Activated CD4-positive, alpha-beta T cell treated with anti-CD3 and anti-CD28 coated beads for 48 hours (primary cell): ENCODE results near the gene SPATA12.

ENCODE experiments used
- DNase-seq: peaks from one replicate; pipeline ENCODE4 v3.0.0-alpha.2; 2020

Gene SPATA12, protein sequence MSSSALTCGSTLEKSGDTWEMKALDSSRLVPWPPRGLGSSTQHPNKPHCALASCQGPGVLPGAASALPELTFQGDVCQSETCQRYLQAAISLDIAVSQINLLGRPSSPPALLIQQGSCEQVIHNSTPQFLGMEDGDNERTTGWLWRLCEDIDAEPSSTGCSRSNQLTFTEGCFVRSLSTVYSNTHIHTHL

DNA sequence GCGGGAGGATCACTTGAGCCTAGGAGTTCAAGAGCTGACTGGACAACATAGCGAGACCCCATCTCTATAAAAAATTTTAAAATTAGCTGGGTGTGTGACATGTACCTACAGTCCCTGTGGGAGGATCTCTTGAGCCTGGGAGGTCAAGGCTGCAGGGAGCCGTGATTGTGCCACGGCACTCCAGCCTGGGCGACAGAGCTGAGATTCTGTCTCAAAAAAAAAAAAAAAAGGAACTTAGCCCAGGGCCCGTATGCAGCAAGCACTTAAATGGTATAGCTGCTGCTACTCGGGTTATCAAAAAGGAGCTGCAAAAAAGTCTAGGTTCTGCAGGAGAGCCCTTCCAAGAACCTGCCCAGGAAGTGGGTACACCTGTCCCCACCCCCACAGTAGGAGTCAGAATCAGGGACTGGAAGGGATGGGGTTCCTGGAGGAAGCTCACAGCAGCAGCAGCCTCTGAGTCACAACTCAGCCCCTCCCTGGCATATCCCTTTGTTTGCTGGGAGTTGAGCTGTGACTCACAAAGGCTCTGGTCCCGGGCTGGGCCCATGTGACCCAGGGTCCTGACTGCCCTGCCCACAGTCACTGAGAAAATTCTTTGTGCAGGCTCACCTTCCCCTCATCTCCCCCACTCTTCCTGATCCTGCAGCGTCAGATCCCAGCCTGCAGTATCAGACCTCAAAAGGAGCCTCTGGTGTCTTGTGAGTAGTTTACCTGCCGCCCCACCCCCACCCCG, at the start of gene SPATA12:
Gene SPATA12, plus strand, starts transcription at position 576 of the 733 bp plus-strand sequence. CDS start 13,031 bp downstream, outside the sequence.
- DNase-seq = peak; percentile 6

DNA sequence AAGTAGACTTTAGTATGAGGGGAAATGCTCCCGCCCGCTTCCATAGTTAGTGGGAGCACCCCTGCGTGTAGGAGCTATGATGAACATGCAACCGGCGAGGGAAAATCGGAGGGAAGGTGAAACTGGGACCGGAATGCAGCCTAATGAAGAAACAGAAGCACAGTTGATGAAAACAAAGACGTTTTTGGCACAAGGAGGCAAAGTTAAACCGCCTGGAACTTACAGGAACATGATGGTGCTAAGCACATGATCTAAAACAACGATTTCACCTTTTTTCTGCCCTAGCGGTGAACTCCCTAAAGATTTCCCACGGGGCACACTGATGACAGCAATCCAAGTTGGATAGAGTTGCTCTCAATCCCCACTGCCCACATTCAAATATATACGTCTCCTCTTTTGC, 49.4 kb upstream of the SPATA12 start:
- DNase-seq = no peak

DNA sequence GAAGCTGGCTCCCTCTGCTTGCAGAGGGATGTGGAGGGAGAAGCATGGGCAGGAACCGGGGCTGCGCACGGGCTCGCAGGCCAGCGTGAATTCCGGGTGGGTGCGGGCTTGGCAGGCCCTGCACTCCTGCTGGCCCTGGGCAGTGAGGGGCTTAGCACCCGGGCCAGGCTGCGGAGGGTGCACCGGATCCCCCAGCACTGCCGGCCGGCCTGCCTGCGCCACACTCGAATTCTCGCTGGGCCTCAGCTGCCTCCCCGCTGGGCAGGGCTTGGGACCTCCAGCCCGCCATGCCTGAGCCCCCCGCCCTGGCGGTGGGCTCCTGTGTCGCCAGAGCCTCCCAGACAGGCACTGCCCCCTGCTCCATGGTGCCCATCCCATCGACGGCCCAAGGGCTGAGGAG, 47.6 kb upstream of the SPATA12 start:
- no peak for DNase-seq

DNA sequence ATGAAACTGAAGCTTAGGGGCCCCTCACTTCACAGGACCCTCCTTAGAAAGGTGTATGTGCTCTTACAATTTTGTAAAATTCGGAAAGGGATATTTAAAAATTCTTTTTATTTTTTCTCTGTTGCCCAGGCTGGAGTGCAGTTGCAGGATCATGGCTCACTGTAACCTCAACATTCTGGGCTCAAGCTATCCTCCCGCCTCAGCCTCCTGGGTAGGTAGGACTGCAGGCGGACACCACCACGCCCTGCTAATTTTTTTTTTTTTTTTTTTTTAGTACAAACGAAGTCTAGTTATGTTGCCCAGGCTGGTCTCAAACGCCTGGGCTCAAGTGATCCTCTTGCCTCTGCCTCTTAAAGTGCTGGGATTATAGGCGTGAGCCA, 45.1 kb upstream of the SPATA12 start:
- no peak for DNase-seq

GRCh38 chr3:57015912-57016311, 44.6 kb upstream of the SPATA12 start:
- no peak for DNase-seq

- no peak for DNase-seq
Observed at GRCh38 chr3:57017459-57017845, 43.0 kb upstream of the SPATA12 start.

GRCh38 chr3:57018246-57018645, 42.2 kb upstream of the SPATA12 start:
- no peak for DNase-seq

- DNase-seq = no peak
Observed at GRCh38 chr3:57019057-57019456, 41.4 kb upstream of the SPATA12 start.

DNA sequence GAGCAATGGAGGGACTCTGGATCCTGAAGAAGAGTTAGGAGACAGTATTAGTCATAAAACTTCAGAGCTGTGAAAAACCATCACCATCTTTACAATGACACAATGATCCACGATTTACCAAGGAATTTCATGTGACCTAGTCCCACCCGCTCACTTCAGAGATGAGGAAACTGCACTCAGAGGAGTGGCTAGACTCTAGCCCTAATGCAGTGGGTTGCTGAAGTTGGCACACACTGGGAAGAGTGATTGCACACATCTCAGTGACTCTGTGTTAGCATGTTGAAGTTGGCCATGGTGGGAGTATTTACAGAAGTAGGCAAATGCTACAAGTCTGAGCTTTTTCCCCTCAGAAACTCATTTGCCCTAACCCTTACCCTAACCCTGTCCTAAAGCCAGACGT, 35.2 kb upstream of the SPATA12 start:
- no peak for DNase-seq

DNA sequence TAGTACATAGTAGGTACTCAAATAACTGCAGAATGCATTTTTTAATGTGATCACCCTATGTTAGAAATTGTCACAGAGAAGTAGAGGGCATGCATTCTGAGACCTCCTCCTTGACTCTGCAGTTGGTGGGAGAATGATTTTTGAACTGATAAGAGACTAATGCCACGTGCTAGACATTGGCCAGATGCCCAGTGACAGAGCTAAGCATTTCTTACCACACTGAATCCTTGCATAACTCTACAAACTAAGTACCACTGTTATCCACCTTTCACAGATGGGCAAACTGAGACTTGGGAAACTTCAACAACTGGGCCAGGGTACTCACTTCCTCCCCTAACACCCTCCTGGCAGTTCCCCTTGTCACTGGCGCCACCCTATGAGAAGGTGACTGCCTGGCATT, 33.5 kb upstream of the SPATA12 start:
- DNase-seq = no peak

DNA sequence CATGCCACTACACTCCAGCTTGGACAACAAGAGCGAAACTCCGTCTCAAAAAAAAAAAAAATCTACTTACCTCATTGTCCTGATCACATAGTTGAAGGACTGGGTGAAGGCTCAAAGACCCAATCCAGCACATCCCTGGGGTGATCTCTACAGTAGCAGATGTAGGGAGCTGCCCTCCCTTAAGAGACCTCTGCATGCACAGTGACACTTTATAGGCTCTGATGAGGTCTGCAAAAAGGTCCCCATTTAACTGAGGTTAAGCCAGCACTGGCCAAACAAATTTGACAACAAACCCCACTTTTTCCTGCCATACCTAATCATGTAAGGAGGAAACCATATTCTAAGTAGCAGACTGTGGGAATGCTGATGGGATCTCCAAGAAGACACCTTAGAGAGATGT, 31.1 kb upstream of the SPATA12 start:
- DNase-seq = no peak

- DNase-seq = no peak
Observed at GRCh38 chr3:57029924-57030323, 30.5 kb upstream of the SPATA12 start.

GRCh38 chr3:57030721-57031120, 29.7 kb upstream of the SPATA12 start:
- no peak for DNase-seq

GRCh38 chr3:57031631-57032541, 28.6 kb upstream of the SPATA12 start:
- DNase-seq = no peak

DNA sequence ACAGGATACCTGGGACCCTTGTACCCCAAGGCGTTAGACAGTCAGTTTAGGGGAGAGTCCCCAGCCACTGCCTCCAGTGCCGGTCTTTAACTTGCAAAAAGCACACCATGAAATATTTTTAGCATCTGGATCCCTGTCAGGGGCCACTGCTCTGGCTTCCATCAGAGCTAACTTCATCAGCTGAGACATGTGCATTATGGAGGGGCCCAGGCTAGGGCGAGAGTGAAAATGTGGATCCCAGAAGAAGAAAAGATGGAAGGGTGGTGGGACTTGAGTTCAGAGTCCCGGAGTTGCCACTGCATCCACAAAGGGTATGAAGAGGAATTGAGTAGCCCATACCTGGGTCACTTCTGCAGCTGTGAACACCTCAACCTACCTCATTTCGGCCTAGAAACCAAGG, 23.5 kb upstream of the SPATA12 start:
- no peak for DNase-seq

DNA sequence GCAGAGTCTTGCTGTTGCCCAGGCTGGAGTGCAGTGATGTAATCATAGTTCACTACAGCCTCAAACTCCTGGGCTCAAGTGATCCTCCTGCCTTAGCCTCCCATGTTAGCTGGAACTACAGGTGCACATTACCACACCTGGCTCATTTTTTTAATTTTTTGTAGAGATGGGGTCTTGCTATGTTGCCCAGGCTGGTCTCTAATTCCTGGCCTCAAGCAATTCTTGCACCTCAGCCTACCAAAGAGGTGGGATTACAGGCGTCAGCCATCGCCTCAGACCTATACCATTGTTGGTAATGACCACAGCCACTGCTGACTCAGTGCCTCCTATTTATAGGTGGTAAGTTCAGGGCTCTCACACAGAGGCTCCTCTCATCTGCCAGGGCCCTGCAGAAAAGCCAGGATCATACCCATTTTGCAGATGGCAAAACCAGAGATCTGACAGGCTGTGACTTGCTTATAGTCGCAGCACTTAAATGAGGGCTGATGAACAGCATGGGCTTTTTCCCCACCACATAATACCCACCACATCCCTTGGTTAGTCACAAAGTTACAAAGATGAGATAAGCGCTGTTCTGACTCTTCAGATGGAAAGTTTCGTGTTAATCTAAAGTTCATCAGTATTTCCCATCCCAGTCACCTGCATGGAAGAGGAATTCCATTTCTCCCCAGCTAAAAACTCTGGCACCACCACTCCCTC, 21.8 kb upstream of the SPATA12 start:
- DNase-seq = no peak

- no peak for DNase-seq
Observed at GRCh38 chr3:57041674-57042073, 18.8 kb upstream of the SPATA12 start.

DNA sequence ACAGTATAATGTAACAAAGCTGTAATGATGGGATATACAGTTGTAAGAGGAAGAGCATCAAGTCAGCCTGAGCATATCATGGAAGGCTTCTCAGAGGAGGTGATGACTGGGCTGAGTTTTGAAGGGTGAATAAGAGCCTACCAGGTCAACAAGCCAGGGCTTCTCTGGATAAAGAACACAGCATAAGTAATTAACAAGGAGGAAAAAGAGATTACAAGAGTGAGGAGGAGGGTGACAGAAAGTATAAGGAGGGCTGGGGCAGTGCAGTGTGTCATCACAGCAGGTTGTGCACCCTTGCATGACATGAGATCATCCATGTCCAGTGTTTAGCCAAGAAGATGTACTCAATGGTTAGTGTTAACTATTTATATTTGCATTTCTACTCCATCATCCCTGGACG, 16.9 kb upstream of the SPATA12 start:
- no peak for DNase-seq

DNA sequence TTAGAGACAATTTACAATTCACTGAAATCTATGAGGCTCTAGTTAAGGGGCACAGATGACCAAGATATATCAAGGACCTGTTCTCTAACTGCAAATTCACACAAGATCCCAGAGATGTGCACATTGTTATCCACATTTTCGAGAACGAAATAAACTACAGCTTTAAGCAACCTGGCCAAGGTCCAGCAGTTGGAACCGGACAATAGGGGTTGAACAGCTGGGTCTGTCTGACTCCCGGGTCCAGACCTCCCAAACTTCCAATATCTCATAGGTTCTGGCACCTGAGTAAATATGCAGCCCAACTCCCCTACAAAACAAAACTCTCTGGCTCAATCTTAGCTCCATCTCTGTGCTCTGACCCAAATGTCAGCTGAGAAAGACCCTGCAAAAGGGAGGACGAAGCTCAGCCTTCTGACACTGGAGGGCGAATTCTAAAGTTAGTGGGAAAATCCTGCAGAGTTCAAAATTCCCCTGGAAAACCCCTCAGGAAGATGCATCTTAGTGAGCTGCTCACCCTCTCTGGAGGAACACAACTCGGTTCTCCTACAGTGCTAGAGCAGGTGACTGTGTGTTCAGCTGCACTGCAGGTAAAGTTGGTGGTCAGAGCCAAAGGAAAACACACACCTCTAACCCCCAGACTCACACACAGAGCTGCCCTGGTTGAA, 14.2 kb upstream of the SPATA12 start:
- no peak for DNase-seq

DNA sequence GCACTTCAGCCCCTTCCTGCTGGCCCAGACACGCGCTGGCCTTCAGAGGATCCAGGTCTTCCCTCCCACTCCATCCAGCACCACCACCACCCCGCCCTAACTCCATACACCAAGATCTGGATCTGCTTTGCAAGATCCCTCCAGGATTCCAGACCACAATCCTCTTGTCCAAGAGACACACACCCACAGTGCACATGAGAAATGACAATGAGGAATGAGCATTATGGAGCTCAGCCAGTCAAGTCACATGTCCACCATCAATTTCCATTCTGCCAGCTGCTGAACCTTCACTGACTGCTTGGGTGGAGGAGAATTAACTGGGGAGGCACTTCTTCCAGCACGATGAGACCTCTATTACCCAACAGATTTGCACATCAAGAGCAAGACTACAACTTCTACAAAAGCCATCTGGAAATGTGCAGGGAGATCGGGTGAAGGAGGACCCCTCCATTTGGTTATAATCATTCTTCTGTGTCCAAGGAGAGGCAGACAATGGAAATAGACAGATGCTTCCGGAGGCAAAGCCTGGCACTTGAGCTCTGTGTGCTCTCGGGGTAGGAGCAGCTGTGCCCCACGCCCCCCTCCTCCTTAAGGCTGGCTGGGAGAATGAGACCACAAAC, 12.3 kb upstream of the SPATA12 start:
- no peak for DNase-seq

GRCh38 chr3:57048728-57049127, 11.7 kb upstream of the SPATA12 start:
- no peak for DNase-seq

DNA sequence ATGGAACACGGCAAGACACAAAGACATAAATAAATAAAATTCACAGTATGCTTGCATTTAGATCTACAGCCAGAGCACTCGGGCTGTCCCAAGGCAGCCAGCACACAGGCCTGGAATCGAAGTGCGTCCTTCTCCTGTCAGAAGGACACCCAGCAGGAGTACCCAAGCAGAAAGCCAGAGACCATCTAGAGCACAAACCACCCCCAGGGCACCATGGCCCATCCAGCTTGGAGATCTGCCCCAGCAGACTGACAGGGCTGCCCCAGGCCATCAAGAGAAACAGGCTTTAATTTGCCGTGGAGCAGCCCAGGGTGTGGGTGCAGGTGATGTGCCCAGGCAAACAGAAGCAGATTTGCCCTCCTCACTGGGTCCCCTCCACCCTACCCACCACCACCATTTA, 7.8 kb upstream of the SPATA12 start:
- DNase-seq = no peak
